BLaER1 (cell line): Measurements from ENCODE around the gene MRPL10.
A peak's percentile ranks its signal among the peaks of the same experiment; 100 is the strongest.

Source experiments
- H3K27ac ChIP-seq: shearing (Covaris generic); formaldehyde crosslinking; 2 replicates; pipeline ENCODE4 v1.8.1; 2022
- H3K27me3 ChIP-seq: shearing (Covaris generic); formaldehyde crosslinking; 2 replicates; pipeline ENCODE4 v1.8.1; 2022
- H3K36me3 ChIP-seq: shearing (Covaris generic); formaldehyde crosslinking; 2 replicates; pipeline ENCODE4 v1.8.1; 2022
- H3K4me1 ChIP-seq: shearing (Covaris generic); formaldehyde crosslinking; 2 replicates; pipeline ENCODE4 v1.8.1; 2022
- H3K4me2 ChIP-seq: shearing (Covaris generic); formaldehyde crosslinking; 2 replicates; pipeline ENCODE4 v1.8.1; 2022
- H3K4me3 ChIP-seq: shearing (Covaris generic); formaldehyde crosslinking; 2 replicates; pipeline ENCODE4 v1.8.1; 2022
- H3K9ac ChIP-seq: shearing (Covaris generic); formaldehyde crosslinking; 2 replicates; pipeline ENCODE4 v1.8.1; 2022
- H3K9me3 ChIP-seq: shearing (Covaris generic); formaldehyde crosslinking; 2 replicates; pipeline ENCODE4 v1.8.1; 2022
- H4K20me1 ChIP-seq: shearing (Covaris generic); formaldehyde crosslinking; 2 replicates; pipeline ENCODE4 v1.8.1; 2022
- Cebpa-rat ChIP-seq: shearing (Covaris generic); IDR thresholded peaks from 2 replicates; pipeline ENCODE4 v1.8.1; 2022

Gene MRPL10

DNA sequence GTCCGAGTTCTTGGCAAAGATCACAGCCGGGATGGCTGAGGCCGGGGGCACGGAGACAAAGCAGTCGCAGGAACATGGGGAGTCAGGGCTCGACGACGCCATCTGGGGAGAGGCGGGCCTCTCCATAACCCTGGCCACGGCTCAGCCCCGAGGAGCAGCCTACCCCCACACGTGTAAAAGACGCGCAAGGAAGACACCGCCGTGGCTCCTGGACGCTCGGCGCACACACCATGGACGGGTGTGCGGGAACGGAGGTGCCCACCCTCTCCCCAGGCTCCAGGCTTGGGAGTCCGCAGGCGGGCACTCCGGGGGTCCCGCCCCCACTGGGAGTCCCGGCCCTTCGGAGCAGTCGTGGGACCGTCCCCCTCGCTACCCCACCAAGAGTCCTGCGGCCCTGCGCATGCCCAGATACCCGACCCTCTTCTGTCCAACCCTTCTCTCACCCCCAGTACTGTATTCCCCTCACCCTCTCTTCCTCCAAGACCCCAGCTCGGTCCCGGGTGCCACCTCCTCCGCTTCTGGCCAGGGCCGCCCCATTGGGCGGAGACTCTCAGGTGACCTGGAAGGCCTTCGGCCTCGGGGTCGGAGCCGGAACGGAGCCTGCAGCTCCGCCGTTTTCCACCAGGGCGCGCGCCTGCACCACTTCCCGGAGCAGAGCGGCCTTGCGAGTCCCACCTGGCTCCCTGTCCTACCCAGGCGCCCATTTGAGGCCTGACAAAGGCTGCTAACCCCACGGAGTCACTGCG lies 9.6 kb upstream of the MRPL10 start, which contains the start of gene SCRN2:
TSS of gene SCRN2 (minus strand) at position 532 of the 746 bp plus-strand sequence. CDS start at position 102, 430 bp downstream.
- Histone ChIP-seq H4K20me1 (peaks cover under 1% of the 10 kb centered on the region; the same call in 1 of the 2 replicates), H3K4me2 (peak within 1 kb of the TSS; percentile 86), H3K4me1 (peaks cover 62% of the 10 kb centered on the region), H3K9me3 (no peaks in the 10 kb centered on the region), H3K4me3 (peak within 1 kb of the TSS; percentile 83), H3K9ac (peak within 1 kb of the TSS; percentile 84), H3K36me3 (peaks cover 37% of the 10 kb centered on the region), H3K27ac (peak within 1 kb of the TSS; percentile 79), H3K27me3 (peaks cover 22% of the 10 kb centered on the region)
- TF ChIP-seq Cebpa-rat: no peak

DNA sequence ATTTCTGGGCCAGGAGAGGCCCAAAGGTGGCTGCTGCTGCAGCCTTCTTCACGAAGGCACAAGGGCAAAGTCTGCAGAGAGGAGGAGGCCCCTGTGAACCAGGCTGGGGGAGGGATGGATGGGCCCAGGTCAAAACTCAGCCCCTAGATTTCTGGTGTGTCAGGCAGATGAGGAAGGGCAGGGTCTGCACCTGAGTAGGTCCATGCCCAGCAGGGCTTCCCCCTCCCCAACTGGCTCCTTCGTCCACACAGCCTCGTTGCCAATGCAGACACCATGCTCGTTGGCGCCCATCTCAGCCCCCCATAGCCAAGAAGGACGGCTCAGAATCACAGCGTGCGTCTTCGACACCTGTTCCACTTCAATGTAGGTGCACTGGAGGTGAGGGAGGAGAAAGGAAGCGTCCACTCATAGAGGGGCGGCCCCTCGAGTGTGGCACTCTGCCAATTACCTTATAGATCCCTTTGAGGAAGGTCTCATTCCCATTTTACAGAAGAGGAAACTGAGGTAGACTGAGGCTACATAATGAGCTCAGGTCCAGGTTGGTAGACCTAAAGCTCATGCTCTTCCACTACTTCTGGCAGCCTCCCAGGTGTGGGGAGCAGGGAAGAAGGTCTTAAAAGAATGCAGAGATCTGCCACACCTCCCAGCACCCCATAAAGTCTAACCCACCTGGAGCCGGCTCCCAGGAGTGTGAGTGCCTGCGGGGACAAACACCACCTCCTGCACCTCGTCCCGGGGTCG lies 8.8 kb upstream of the MRPL10 start:
- Histone ChIP-seq H3K4me2 (peak overlapping the region; percentile 86), H3K4me3 (peak overlapping the region; percentile 83), H3K27me3 (peaks cover 15% of the 10 kb centered on the region), H3K9ac (peak overlapping the region; percentile 84), H3K4me1 (peaks cover 69% of the 10 kb centered on the region), H3K9me3 (no peaks in the 10 kb centered on the region), H3K36me3 (peaks cover 44% of the 10 kb centered on the region), H4K20me1 (no peaks in the 10 kb centered on the region), H3K27ac (peak overlapping the region; percentile 79)
- TF ChIP-seq Cebpa-rat: no peak

DNA sequence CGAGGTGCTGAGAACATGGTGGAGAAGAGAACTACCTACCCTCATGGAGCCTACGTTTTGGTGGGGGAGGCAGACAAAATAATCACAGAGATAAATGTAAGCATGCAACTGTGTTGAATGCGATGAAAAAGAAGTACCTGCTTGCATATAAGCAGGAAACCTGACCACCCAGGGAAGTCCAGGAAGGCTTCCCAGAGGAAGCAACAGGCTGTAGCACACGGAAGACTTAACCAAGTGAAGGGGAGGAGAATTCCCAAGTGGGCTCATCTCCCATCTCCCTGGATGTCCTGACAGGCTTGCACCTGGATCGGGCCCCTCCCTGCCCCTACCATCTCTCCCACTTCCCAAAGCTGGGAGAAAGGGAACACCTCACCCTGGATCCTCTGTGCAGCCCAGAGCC lies 7.7 kb upstream of the MRPL10 start:
- TF ChIP-seq Cebpa-rat: no peak
- Histone ChIP-seq H3K4me2 (peak overlapping the region; percentile 86; the same call in 1 of the 2 replicates), H3K36me3 (peaks cover 45% of the 10 kb centered on the region), H3K4me1 (peaks cover 80% of the 10 kb centered on the region), H3K9me3 (no peaks in the 10 kb centered on the region), H3K9ac (no peak overlapping the region), H3K4me3 (no peak overlapping the region), H3K27me3 (peaks cover 4% of the 10 kb centered on the region), H3K27ac (no peak overlapping the region), H4K20me1 (no peaks in the 10 kb centered on the region)

DNA sequence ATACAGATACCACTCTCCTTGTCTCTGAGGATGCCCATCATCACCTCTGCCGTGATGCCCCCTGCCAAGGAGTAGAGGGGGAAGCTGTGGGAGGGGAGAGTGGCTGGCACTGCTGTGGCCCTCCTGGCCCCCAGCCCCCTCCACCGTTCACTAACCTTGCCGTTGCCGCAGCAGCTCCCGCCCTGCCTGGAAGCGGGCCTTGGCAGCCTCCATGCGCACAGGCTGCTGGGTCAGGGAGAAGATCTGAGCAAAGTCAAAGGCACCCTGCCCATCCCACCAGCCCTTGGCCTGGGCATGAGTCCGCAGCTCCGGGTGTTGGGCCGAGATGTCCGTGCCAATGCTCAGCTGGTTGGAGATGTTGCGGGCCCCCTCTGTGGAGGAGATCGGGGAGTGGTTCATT lies 7.3 kb upstream of the MRPL10 start:
- Histone ChIP-seq H3K4me2 (no peak overlapping the region), H4K20me1 (no peaks in the 10 kb centered on the region), H3K4me3 (no peak overlapping the region), H3K9ac (no peak overlapping the region), H3K4me1 (peaks cover 84% of the 10 kb centered on the region), H3K27me3 (no peaks in the 10 kb centered on the region), H3K27ac (no peak overlapping the region), H3K36me3 (peaks cover 45% of the 10 kb centered on the region), H3K9me3 (no peaks in the 10 kb centered on the region)
- no peak for TF ChIP-seq Cebpa-rat

DNA sequence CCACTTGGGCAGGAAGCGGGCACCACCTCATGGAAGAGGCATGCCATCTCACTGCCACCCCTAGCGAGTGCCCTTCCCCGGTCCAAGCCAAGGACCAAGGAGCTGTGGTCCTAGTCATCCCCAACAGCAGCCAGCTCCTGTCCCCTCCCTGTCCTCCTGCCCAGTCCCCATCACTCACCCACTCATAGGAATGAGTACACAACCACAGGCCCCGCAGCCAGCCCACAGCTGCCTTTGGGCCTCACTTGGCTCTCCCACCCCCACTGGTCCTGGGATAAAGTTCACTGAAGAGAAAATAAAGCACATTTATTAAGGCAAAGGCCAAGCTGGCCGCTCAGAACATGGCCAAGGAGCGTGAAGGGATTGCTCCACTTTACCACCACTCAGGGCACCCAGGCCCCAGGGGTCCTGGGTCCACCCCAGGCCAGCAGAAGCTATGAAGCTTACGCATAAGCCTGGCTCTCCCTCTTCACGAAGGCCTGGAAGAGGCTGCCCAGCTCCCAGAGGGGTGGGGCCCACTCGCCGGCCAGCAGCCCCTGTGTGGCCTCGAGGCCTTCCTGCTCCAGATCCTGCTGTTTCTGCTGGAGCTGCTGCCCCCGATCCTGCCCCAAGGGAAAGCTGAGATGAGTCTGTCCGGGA lies 6.2 kb upstream of the MRPL10 start:
- no peaks in the 10 kb centered on the region for H3K9me3 ChIP-seq
- peaks cover 45% of the 10 kb centered on the region for H3K36me3 ChIP-seq
- H3K4me2 ChIP-seq: peak overlapping the region; percentile 65
- H3K4me1 ChIP-seq: peaks cover 77% of the 10 kb centered on the region
- no peaks in the 10 kb centered on the region for H3K27me3 ChIP-seq
- no peak overlapping the region for H3K4me3 ChIP-seq
- H3K27ac ChIP-seq: no peak overlapping the region
- H4K20me1 ChIP-seq: no peaks in the 10 kb centered on the region
- H3K9ac ChIP-seq: peak overlapping the region; percentile 49
- no peak for TF ChIP-seq Cebpa-rat

DNA sequence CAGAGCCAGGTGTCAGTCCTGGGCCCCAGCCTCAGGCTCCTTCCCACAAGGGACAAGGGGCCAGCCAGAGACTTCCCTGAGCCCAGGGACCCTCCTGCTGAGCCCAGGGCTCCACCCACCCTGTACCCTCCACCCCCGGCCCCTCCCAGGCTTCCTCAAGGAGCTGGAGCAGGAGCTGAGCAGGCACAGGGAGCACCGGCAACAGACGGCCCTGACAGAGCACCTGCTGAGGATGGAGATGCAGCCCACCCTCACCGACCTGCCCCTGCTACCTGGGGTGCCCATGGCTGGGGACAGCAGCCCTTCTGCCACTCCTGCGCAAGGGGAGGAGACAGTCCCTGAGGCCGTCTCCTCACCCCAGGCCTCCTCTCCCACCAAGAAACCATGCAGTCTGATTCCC lies 5.3 kb upstream of the MRPL10 start:
- no peak for TF ChIP-seq Cebpa-rat
- H3K9me3 ChIP-seq: no peaks in the 10 kb centered on the region
- no peaks in the 10 kb centered on the region for H3K27me3 ChIP-seq
- 0 out of 2 replicates have a peak overlapping the region, but pooled peaks have one; percentile 4 for H3K27ac ChIP-seq
- H3K4me1 ChIP-seq: peaks cover 80% of the 10 kb centered on the region
- H3K36me3 ChIP-seq: peaks cover 45% of the 10 kb centered on the region
- peak overlapping the region; percentile 65 for H3K4me2 ChIP-seq
- no peak overlapping the region for H3K4me3 ChIP-seq
- H4K20me1 ChIP-seq: no peaks in the 10 kb centered on the region
- H3K9ac ChIP-seq: peak overlapping the region; percentile 49; the same call in 1 of the 2 replicates

DNA sequence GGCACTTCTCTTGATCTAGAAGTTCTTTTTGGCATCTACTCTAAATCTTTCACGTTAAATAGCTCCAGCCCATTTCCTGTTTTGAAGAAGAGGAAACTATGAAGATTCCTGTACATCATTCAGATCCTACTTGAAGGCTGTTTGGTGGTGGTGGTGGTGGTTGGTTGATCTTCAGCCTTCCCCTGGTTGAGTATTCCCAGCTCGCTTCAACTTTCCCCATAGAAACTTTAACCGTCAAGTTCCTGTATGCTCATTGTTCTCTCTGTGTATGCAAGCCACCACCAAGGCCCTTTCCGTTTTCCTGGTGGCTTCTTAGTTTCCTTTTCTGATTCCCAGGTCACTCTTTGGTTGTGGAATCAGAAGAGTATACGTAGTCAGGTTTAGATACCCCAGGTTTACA lies 3.4 kb upstream of the MRPL10 start:
- no peak for TF ChIP-seq Cebpa-rat
- Histone ChIP-seq H4K20me1 (0 out of 2 replicates have a peak, but pooled peaks cover 6% of the 10 kb centered on the region), H3K27ac (no peak overlapping the region), H3K4me2 (peak overlapping the region; percentile 65), H3K9ac (no peak overlapping the region), H3K27me3 (no peaks in the 10 kb centered on the region), H3K9me3 (no peaks in the 10 kb centered on the region), H3K36me3 (peaks cover 45% of the 10 kb centered on the region), H3K4me1 (peaks cover 78% of the 10 kb centered on the region), H3K4me3 (no peak overlapping the region)

DNA sequence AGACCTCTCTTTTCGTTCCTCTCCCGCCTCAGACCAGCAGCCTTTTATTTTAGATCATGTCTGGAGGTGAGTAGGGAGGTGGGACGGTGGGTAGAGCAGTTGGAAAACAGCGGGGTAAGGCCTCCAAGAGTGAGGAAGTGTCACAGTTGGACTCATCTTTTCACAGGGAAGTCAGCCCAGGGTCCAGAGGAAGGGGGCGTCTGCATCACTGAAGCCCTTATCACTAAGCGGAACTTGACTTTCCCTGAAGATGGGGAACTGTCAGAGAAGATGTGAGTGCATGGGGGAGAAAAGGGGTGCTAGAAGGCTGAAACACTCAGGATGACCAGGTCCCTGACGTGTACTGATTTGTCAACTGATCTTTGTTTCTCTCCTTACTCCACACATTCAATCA lies 590 bp upstream of the MRPL10 start:
- Histone ChIP-seq H3K27me3 (no peaks in the 10 kb centered on the region), H3K27ac (peak overlapping the region; percentile 75; the same call in 1 of the 2 replicates)

DNA sequence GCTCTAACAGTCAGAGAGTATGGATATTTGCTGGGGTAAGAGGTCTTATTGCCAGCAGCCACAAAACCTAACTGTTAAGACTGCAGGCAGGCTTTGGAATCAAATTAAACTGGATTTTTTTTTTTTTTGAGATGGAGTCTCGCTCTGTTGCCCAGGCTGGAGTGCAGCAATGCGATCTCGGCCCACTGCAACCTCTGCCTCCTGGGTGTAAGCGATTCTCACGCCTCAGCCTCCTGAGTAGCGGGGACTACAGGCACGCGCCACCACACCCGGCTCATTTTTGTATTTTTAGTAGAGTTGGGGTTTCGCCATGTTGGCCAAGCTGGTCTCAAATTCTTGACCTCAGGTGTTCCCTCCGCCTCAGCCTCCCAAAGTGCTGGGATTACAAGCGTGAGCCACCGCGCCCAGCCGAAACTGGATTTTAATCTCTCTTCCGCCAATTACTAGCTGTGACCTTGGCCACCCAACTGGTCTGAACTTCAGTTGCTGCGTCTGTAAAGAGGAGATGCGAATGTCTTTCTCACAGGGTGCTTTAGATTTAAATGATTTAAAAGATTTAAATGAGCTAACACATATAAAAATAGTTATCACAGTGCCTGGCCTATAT lies 842 bp downstream of the MRPL10 start:
- Histone ChIP-seq H3K4me2 (peak overlapping the region; percentile 92), H3K4me1 (peaks cover 50% of the 10 kb centered on the region), H3K27me3 (no peaks in the 10 kb centered on the region), H3K9me3 (no peaks in the 10 kb centered on the region), H3K4me3 (peak overlapping the region; percentile 77), H3K9ac (peak overlapping the region; percentile 80), H3K27ac (peak overlapping the region; percentile 75), H4K20me1 (0 out of 2 replicates have a peak, but pooled peaks cover 6% of the 10 kb centered on the region), H3K36me3 (peaks cover 39% of the 10 kb centered on the region)
- no peak for TF ChIP-seq Cebpa-rat

More for the DNA sequence above, 590 bp upstream of the MRPL10 start:
- 0 out of 2 replicates have a peak, but pooled peaks cover 6% of the 10 kb centered on the region for H4K20me1 ChIP-seq
- H3K4me3 ChIP-seq: peak overlapping the region; percentile 77
- no peaks in the 10 kb centered on the region for H3K9me3 ChIP-seq
- TF ChIP-seq Cebpa-rat: no peak
- peak overlapping the region; percentile 80 for H3K9ac ChIP-seq
- peaks cover 39% of the 10 kb centered on the region for H3K36me3 ChIP-seq
- peaks cover 65% of the 10 kb centered on the region for H3K4me1 ChIP-seq
- peak overlapping the region; percentile 92 for H3K4me2 ChIP-seq
